Embryonic facial prominence (tissue), 1 donor: ENCODE results near the gene GNB1L.

Experiments used
- DNase-seq: peaks from one replicate; pipeline ENCODE4 v3.0.0-alpha.2; 2016; ENCODE audit errors: extremely low spot score

Gene GNB1L

GRCh38 chr22:19750507-19751490 is 103.9 kb downstream of the GNB1L start:
- DNase-seq, result no peak

DNA sequence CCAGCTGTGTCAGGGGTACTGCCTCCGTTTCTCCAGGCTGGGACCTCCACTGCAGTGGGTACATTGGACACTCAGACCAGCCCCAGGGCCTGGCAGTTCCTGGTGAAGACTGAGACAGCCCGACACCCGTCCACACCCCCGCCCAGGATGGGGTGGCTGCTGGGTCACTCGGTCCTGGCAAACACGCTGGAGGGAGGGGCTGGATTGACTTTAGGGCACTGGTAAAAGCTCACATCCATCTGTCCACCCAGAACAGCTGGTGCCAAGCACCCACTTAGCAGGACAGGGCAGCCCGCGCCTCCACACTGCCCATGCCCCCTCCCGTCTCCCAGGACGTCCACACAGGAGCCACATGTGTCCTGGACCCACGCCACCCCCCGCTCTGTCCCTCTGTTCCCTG is 104.8 kb downstream of the GNB1L start:
- no peak for DNase-seq

- DNase-seq, result no peak
Measured at GRCh38 chr22:19748991-19749664, 105.5 kb downstream of the GNB1L start.

DNA sequence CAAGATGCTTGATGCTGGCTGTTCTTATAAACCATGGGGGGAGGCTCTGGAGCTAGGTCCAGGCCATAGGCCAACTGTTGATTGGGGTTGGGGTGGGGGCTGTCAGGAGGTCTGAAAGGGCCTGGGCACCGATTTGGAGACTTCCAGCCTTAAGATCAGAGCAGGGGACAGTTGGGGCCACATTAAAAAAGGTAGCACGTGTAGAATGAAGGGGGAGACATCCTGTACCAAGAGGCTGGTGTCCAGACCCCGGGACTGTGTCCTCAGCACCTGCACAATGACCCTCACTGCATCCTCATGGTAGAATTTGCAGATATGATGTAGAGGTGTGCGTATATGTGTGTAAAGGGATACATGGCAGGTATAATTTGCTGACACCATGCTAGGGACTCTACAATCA is 106.5 kb downstream of the GNB1L start:
- no peak for DNase-seq

DNA sequence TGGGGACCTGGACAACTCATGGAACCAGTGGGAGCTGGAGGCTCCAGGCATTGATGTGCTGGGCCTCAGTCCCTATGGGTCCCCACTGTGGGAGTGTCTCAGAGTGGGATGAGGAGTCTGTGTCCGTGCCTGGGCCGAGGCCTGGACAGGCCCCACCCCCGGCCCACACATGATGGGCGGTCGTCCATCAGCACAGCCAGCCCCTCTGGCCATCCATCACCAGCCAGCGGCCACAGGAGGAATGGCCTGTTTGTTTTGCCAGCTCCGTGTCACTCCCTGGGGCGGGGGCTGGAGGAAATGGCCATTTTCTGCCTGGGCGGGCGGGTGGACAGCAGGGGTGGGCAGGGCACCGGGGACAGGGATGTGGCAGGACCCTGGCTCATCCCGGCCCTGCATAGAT is 107.1 kb downstream of the GNB1L start:
- no peak for DNase-seq

GRCh38 chr22:19746726-19747125 is 107.9 kb downstream of the GNB1L start:
- no peak for DNase-seq

DNA sequence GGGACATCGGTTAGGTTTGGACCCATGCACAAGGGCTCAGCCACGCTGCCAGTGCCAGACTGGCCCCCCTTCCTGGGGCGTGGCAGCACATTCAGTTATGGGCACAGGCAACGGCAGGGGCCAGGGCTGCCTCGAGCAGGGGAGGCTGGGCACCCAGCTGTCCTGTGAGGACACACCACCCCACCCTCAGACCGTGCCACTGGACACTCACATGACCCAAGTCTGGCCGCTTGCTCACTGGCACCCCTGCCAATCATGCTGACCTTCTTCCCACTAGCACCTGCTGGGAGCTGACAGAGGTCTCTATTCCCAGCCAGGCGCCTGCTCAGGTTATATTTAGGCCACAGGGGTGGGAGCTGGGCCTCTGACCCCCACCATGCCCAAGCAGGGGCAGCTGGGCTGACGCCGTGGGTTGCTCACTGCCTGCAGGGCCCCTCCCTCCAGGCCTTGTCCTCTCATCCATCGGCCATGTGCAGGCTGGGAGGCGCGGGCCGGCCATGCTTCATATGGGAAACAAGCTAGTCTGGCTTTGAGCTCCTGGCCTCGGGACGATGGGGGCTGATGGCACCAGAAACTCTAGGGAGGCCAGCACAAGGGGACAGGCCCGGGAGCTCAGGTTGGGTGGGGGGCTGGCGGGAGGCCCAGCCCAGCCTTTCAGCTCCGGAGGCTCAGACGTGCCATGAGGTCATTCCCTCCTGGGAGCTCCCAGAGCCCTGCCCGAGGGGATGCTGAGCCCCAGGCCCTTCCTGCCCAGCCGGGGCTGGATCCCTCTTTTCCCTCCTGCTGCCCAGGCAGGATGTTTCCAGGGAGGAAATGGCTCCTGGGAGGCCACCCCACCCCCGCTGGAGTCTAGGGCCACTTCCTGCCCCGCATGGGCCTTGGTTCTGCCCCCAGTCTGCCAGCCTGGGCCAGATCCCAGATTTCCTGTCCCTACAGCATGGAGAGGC is 109.2 kb downstream of the GNB1L start:
- no peak for DNase-seq

DNA sequence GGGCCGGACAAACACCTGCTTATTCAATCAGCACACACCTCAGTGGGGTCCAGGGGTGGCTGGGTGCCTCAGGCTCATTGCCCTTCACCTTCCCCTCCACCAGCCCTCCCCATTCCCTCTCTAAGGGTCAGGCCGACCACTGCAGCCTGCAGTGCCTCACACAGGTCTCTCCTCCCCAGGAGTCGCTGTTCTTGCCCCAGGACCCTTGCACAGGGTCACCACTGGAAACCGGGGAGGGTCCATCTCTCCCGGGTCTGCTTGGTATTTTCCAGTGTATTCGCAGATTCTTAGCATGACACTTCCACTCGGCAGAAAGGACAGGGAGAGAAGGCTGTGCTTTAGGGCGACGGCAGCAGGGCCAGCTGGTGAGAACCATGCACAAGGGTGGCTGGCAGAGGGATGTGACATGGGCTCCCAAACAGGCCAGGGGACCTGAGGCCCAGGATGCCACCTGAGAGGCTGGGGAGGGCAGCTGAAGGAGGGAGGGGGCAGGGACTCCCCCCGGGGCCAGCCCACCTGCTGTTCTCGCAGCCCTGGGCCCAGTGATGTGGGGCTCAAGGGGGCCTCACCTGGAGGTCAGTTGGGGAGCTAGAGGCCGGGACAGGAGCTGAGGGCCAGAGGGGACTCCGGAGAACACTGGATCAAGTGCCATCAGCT is 110.2 kb downstream of the GNB1L start:
- DNase-seq, result no peak

DNA sequence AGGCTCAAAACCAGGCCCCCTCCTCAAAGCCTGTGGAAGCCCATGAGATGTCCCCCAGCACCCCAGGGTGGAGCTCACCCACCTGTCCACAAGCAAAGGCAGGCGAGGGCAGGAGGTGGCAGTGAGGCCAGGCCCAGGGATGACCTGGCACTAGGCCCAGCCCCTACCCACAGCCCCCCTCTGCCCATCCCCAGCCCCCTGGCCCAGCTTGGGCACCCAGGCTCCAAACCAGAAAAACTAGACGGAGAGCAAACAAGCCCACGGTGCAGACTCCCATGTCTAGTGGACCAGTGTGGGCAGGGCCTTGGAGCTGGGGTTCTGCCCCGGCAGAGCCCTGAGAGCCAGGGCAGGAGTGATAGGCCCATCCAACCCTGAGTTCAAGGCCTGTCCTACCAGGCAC is 111.0 kb downstream of the GNB1L start:
- DNase-seq, result no peak

- DNase-seq, result no peak
Measured at GRCh38 chr22:19743081-19743480, 111.6 kb downstream of the GNB1L start.

- DNase-seq, result no peak
Measured at GRCh38 chr22:19742160-19743066, 112.3 kb downstream of the GNB1L start.

DNA sequence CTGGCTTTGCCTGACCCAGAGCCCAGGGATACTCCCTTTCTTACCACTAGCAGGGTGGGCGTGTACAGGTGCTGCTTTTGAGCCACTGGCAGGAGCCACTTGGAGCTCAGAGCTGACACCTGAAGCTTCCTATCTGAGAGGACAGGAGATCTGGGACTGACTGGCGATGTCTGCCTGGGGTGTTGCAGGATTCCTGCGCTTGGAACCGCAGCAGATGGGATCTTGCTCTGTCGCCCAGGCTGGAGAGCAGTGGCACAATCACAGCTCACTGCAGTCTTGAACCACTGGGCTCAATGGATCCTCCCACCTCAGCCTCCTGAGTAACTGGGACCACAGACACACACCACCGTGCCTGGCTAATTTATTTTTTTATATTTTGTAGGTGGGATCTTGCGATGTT is 113.6 kb downstream of the GNB1L start:
- no peak for DNase-seq

GRCh38 chr22:19740586-19740985 is 114.1 kb downstream of the GNB1L start:
- peak; percentile 56 for DNase-seq

- DNase-seq, result no peak
Measured at GRCh38 chr22:19739911-19740449, 114.7 kb downstream of the GNB1L start.

GRCh38 chr22:19739448-19739895 is 115.2 kb downstream of the GNB1L start:
- DNase-seq, result no peak

GRCh38 chr22:19738664-19739447 is 115.8 kb downstream of the GNB1L start:
- DNase-seq, result no peak

DNA sequence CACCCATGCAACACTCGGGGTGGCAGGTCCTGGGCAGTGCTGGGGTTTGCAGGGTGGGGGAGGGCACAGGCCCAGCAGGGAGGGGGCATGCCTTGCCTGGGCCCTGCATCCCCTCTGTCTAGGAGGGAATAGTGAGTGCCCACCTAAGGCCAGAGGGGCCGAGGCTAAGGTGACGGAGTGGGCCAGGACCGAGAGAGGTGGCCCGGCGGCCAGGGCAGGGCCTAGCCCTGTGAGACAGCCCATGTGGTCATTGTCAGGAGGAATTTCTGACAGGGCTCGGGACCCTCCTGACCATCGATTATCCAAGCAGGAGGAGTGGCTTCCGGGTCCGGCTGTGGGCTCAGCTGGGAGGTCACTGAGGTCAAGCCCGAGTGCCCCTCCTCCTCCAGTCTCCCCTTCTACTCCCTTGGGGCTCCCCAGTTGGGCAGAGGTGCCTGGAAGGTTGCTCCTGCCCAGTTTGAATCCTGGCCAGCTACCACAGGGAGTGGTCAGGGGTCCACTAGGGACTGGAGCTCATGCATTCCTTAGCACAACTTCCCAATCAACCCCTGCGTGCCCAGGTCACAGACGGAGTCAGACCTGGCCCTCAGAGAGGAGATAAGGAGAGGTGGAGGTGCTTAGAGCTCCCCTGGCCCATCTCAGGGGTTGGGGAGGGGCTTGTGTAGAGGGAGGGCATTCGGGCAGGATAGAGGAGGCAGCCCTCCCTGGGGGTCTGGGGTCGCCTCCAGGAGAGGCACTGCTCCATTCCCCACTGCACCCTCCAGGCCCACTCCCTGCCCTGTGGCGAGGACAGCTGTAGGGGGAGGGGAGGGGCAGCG is 116.6 kb downstream of the GNB1L start:
- no peak for DNase-seq
